Transverse colon (tissue), 4 donors: ENCODE data around the gene ZNF782. TPM values are rescaled to one million over a fixed set of nuclear protein-coding genes. Genes with fewer than 3 reads are reported as not detected.
"Not testable (repeated sequence)": the region's sequence is repeated elsewhere in the genome, so short reads cannot be mapped to it uniquely, and the experiment has no call there.

Experiments
- DNase-seq: peaks from one replicate; pipeline ENCODE4 v3.0.0-alpha.2; 2019
- H3K27ac ChIP-seq, 4 donors: fragments of 200-600 bp; sonication (generic); 2 replicates each; pipeline ENCODE4 v1.5.1; 2016 to 2018; ENCODE audit warnings: inconsistent platforms in 4 of 4
- H3K27me3 ChIP-seq: fragments of 200-600 bp; sonication (generic); 2 replicates; pipeline ENCODE4 v1.5.1; 2017; ENCODE audit warnings: inconsistent platforms
- H3K36me3 ChIP-seq, 4 donors: fragments of 200-600 bp; sonication (generic); 2 replicates each; pipeline ENCODE4 v1.5.1; 2017 to 2019; ENCODE audit warnings: inconsistent platforms in 4 of 4
- H3K4me1 ChIP-seq, 4 donors: fragments of 200-600 bp; sonication (generic); 2 replicates each; pipeline ENCODE4 v1.5.1; 2017 to 2020; ENCODE audit warnings: inconsistent platforms in 4 of 4
- H3K4me3 ChIP-seq, 4 donors: fragments of 200-600 bp; sonication (generic); 1 replicate in 1 of 4; 2 replicates in 3 of 4; pipeline versions ENCODE4 v1.5.1 to v1.6.1; 2017 to 2019; ENCODE audit warnings: inconsistent platforms in 4 of 4
- H3K9me3 ChIP-seq, 2 donors: fragments of 200-600 bp; sonication (generic); 2 replicates each; pipeline ENCODE4 v1.5.1; 2017 to 2019; ENCODE audit warnings: inconsistent platforms in 2 of 2
- CTCF ChIP-seq, 5 experiments: fragments of 200-600 bp in 3 of 5; fragments of 450-650 bp in 2 of 5; sonication (generic) in 3 of 5; IDR thresholded peaks; 1 replicate in 2 of 5; 2 replicates in 3 of 5; pipeline ENCODE4 v1.5.1; 2016 to 2017; ENCODE audit warnings: antibody characterized with exemption in 5 of 5, inconsistent platforms in 3 of 5, mild to moderate bottlenecking in 2 of 5, moderate library complexity in 1 of 5
- EP300 ChIP-seq: sonication (generic); formaldehyde crosslinking; IDR thresholded peaks from one replicate; pipeline ENCODE4 v1.6.1; 2017; ENCODE audit warnings: antibody characterized with exemption, low read depth
- POLR2A ChIP-seq: fragments of 450-650 bp; IDR thresholded peaks from one replicate; pipeline ENCODE4 v1.6.1; 2016; ENCODE audit warnings: antibody characterized with exemption, mild to moderate bottlenecking, moderate library complexity
- POLR2AphosphoS5 ChIP-seq, 3 donors: sonication (generic); formaldehyde crosslinking; IDR thresholded peaks; one replicate each; pipeline ENCODE4 v1.6.1; 2016; ENCODE audit warnings: antibody characterized with exemption in 3 of 3
- WGBS, 2 donors: methylation state at CpG; one replicate each; pipeline ENCODE4 v1.1.5; 2018; ENCODE audit warnings: low coverage in 1 of 2; 5-methylcytosine and 5-hydroxymethylcytosine counted together
- in situ Hi-C, 4 donors: fragments of 200-750 bp; cut with MboI; loops; one replicate each; pipeline versions ENCODE4 v1.15.0 to v1.15.1; 2017; ENCODE audit warnings: low sequenced_read_pairs in 3 of 4, low pct_ligation_motif_present in 1 of 4, low pct_unique_long_range_greater_than_20kb in 1 of 4
- intact Hi-C: fragments of 100-400 bp; cut with DNase I; formaldehyde crosslinking; loops from one replicate; pipeline ENCODE4 v1.15.1; 2023; ENCODE audit warnings: low total_unique reads
- total RNA-seq, 4 donors: library from RNA; depleted of rRNA; stranded (reverse); fragments of >200 nt; gene quantifications; one replicate each; pipeline ENCODE4 v1.1.0, GENCODE V29; 2016

ZNF782 gene
- total RNA-seq, result 10 to 100 TPM in 3 of 4 donors, 1 to 10 TPM in 1; 8.2 to 22.4 (median 18.4) TPM

- Histone ChIP-seq H3K9me3 (peaks cover 0 to 1% of the 10 kb centered on the region in 2 donors), H3K27me3 (no peaks in the 10 kb centered on the region), H3K27ac (peak within 1 kb of the TSS; percentile 82 to 88 (median 86)), H3K4me3 (peak within 1 kb of the TSS; percentile 56 to 76 (median 72)), H3K4me1 (peaks cover 9 to 42% (median 24%) of the 10 kb centered on the region in 4 donors), H3K36me3 (no peaks in the 10 kb centered on the region)
- in situ Hi-C loops (loop anchor here (10.0 to 25.0 kb wide), 5 partner anchors 258 to 758 kb away; partner anchors contain the start of gene TDRD7 (in 1 of the 4)), intact Hi-C loops (loop anchor here (10.0 kb wide), 1 partner anchor 541 kb away; no protein-coding TSS in a partner anchor)
- peak; percentile 94 for DNase-seq
- WGBS, 2 donors, result 0% methylated on average over 4 to 63 of the region's 67 CpGs
- TF ChIP-seq EP300 (no peak), POLR2A (no peak), POLR2AphosphoS5 (IDR thresholded peaks at IDR 0.05) (peak; percentile 37 to 58 (median 44)), CTCF (IDR thresholded peaks at IDR 0.05) (no peak)
These were observed at the start of gene ZNF782 for GRCh38 chr9:96853781-96854650. Gene ZNF782, minus strand, starts transcription at chr9:96854514. Its CDS starts 2,553 bp downstream, at chr9:96851961.

GRCh38 chr9:96900010-96900409, 45.7 kb upstream of the ZNF782 start:
- WGBS, 2 donors, result 100% methylated on average over 1 of the region's 2 CpGs
- H3K36me3 ChIP-seq, intact Hi-C loops, H3K4me3 ChIP-seq, DNase-seq, H3K4me1 ChIP-seq, H3K9me3 ChIP-seq, H3K27ac ChIP-seq, H3K27me3 ChIP-seq, in situ Hi-C loops: not testable (repeated sequence)

DNA sequence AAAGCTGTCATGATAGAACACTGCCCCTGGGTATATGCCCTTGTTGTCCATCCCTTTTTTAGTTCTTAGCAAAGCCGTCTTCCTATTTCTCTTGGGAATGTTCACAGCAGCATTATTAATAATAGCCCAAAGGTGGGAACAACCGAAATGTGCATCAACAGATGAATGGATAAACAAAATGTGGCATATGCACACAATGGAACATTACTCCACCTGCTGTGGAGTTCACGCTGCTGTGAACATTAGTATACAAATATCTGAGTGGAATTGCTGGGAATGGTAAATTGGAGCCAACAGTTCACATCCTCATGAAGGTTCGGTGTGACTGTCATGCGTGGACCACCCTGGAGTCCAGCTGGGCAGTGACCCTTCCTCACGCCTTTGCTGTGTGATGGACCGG, 37.8 kb upstream of the ZNF782 start:
- Histone ChIP-seq H3K27me3 (no peaks in the 10 kb centered on the region), H3K4me3 (no peak overlapping the region), H3K36me3 (no peaks in the 10 kb centered on the region), H3K27ac (no peak overlapping the region), H3K4me1 (no peaks in the 10 kb centered on the region), H3K9me3 (no peaks in the 10 kb centered on the region)
- intact Hi-C loops, result no loop called here
- WGBS, 2 donors, result 97% methylated on average over 7 of the region's 7 CpGs; no CpG with 5 or more reads in 1 of the 2 donors
- TF ChIP-seq POLR2A (no peak), CTCF (IDR thresholded peaks at IDR 0.05) (no peak), POLR2AphosphoS5 (IDR thresholded peaks at IDR 0.05) (no peak), EP300 (no peak)
- DNase-seq, result no peak
- in situ Hi-C loops, result no loop called here

- H3K36me3 ChIP-seq, result no peaks in the 10 kb centered on the region
- H3K4me3 ChIP-seq, result no peak overlapping the region
- H3K27me3 ChIP-seq, result no peaks in the 10 kb centered on the region
- 96% methylated on average over 4 of the region's 4 CpGs; no CpG with 5 or more reads in 1 of the 2 donors for WGBS, 2 donors
- intact Hi-C loops, result no loop called here
- H3K4me1 ChIP-seq, result no peaks in the 10 kb centered on the region
- H3K27ac ChIP-seq, result no peak overlapping the region
- DNase-seq, result no peak
- no peaks in the 10 kb centered on the region for H3K9me3 ChIP-seq
- in situ Hi-C loops, result no loop called here
- TF ChIP-seq CTCF (IDR thresholded peaks at IDR 0.05) (no peak), POLR2AphosphoS5 (IDR thresholded peaks at IDR 0.05) (no peak), EP300 (no peak), POLR2A (no peak)
These were observed 34.3 kb upstream of the ZNF782 start for GRCh38 chr9:96888591-96888990.
